GM19463 (cell line): ENCODE results near the gene CMTM1.
"Not testable (repeated sequence)": the region's sequence is repeated elsewhere in the genome, so short reads cannot be mapped to it uniquely, and the experiment has no call there.

ENCODE experiments used
- ATAC-seq: cut with Tn5 transposase; IDR thresholded peaks from one replicate; pipeline ENCODE4 v1.9.1; 2021; ENCODE audit warnings: mild to moderate bottlenecking, moderate library complexity; ENCODE audit not compliant: unreplicated experiment

CMTM1 gene

DNA sequence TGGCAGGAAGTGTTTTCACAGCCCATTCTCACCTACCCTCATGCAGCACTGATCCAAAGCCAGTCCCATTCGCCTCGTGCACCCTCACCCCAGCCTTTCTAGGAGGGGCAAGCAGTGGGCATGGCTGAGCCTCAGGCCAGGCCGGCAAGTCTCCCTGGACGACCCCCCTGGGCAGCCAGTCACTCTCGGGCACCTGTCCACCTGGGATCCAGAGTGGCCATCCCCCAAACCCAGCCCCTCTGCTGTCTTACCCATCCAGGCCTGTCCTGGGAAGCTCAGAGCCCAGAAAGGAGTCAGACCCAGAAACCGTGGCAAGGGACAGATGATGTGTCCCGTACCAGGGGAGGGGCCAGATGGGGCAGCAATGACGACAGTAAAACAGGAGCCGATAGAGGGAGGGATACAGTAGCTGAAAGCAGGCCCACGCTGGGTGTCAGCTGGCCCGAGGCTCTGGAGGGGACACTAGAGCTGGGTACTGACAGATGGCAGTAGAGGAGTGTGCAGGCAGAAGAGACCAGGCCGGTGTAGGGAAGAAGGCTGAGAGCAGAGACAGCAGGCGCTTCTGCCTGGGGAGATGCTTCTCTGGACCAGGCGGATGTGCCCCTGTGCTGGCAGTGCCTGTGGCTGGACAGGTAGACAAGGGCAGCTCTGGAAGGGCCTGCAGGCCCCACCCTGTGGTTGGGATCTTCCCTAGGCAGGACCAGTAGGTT lies 44.0 kb downstream of the CMTM1 start:
- ATAC-seq = no peak

DNA sequence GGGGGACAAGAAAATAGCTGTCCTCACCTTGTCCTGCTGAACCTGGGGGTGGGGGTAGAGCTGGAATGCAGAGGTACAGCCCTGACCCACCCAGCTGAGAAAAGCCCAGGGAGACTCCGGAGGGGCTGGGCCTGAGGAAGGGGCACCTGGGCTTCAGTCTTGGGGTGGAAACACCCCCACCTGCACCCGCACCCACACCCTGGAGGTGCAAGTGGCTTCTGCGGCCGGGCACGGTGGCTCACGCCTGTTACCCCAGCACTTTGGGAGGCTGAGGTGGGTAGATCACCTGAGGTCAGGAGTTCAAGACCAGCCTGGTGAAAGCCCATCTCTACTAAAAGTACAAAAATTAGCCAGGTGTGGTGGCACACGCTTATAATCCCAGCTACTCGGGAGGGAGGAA lies 45.7 kb downstream of the CMTM1 start:
- ATAC-seq = not testable (repeated sequence)

DNA sequence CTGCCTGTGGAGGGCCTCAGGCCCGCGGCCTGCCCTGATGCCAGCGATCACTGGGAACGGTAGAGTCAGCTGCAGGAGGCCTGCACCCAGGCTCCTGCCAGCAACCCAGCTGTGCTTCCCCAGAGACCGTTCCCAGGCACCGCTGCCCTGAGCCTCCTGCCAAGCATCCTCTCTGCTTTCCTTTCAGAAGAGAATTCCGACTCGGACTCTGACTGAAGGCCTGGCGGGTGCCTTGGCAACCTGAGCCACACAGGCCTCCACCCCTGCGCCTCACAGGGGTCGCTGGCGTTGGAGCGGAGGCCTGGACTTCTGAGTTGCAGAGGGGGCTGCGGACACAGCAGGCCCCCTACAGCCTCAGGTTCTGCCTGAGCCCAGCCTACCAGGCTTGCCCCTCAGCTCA lies 46.2 kb downstream of the CMTM1 start:
- no peak for ATAC-seq

DNA sequence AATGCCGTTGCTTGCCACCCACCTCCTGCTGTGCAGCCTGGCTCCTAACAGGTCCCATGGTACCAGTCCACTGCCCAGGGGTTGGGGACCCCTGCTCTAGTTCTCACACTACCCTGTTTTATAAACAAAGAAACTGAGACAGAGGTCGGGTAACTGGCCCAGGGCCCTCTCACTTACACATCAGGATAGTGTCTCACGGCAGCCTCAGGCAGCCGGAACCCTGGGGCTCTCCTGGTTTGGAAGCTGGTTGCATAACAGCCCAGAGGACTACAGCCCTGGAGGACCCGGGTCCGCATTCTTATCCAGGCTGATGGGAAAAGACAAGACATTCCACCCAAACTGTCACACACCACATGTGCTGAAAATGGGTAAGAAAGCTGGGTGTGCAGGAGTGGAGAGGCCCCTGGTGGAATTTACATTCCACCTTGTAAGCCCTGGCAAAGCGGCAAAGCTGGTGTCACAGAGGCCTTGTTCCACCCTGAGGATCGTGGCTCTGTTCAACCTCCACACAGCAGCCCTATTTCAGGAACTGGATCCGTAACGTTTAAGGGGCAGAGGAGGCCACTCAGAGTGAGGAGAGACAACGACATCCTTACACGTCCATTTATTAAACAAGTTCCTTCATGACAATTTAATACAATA lies 48.0 kb downstream of the CMTM1 start:
- ATAC-seq = no peak

DNA sequence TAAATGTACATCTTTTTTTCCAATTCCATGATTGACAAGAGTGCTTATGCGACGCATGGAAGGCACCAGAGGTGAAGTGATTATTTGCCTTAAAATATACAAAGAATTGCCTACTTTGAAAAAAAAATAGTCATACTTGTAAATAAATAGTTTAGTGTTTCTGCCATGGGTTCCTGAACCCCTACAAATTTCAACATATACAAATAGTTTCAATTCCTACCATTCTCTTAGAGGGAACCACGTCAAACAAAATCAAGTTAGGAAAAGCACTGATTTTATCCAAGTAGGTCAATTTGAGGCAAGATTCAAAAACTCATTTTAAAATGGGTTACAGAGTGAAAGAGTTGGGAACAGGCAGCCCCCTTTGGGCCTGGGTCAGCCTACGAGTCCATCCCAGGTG lies 49.9 kb downstream of the CMTM1 start:
- ATAC-seq = no peak

DNA sequence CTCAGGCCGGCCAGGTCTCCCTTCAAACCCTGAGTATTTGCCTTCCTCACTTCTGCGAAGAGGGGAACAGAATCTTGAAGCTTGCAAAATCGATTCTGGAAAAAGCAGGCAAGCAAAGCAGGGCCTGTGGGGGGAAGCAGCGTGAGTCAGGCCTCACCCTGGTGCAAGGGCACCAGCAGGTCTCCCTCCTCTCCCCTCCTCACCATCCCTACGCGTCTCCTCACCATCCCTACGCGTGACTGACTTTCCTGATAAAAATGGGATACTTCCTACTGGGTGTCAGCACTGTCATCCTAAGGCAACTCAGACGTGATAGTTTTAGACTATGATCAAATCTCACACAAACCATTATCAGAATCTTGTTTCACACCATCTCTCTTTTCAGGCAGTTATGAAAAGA lies 50.4 kb downstream of the CMTM1 start:
- ATAC-seq = no peak

DNA sequence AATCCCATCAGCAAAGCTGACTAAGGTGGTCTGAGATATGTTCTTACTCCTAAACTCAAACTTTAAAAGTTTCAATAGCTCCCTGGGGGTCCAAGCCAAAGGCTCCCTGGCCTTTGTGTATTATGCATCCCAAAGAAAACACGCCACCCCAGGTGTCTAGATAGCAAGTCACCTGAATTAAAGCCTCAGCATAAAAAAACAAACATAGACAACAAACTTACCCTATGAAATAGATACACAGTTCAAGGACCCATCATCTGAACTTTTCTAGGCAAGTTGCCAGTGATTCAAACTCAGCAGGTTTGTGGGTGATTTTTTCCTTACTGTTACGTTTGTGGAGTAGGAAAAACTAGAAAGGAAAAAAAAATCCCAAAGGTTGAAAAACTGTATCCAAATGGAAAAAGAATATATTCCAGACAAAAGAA lies 50.8 kb downstream of the CMTM1 start:
- ATAC-seq = no peak

DNA sequence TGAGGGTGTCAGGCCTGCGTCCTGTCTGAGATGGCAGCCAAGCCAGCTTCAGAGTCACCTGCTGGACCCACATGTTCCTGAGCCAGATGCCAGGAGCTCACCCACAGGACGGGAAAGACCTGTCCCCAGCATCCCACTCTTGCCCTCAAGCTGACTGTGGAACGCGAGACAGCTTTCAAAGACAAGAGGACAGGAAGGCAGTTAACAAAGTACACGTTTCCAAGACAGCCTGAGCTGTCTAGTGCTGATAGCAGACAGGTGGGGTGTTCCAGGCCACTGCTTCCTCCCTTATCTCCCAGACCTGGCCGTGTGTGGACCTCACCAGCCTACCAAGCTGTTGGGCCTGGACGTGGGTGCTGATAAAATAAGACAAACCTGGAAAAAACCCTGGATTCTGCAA lies 51.5 kb downstream of the CMTM1 start:
- ATAC-seq = no peak

DNA sequence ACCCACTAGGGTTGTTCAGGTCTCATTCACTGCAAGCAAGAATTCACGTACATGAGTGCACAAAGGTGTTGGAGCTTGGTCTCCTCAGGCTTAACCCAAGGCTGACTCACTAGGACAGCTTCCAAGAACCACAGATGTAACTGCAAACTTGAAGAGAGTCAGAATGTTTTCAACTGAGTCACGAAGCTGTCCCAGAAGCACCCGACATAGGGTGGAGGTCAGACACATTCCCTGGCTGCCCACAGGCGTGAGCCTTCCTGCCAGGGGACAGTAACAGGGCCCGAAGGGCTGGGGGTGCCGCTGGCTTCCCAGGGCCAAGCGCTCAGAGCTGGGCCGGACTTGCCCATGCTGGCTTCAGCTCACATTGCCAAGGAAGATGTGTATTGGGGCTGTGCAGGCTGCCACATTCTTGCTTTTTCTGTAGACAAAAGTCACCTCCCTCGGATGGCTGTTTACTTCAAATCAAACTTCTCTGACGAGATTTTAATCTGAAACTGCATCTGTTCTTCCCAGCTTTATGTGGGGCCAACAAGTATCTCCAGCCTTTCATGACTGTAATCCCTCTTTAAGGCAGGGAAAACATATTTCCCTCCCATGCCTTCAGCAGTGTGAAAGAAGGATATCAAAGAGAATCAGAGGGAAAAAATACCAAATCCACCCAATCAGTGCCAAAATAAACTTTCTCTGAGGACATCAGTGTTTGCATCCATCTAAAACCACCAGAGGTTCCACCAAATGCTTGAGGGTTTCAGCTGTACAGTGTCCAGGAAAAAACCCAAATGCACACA lies 52.5 kb downstream of the CMTM1 start:
- no peak for ATAC-seq

DNA sequence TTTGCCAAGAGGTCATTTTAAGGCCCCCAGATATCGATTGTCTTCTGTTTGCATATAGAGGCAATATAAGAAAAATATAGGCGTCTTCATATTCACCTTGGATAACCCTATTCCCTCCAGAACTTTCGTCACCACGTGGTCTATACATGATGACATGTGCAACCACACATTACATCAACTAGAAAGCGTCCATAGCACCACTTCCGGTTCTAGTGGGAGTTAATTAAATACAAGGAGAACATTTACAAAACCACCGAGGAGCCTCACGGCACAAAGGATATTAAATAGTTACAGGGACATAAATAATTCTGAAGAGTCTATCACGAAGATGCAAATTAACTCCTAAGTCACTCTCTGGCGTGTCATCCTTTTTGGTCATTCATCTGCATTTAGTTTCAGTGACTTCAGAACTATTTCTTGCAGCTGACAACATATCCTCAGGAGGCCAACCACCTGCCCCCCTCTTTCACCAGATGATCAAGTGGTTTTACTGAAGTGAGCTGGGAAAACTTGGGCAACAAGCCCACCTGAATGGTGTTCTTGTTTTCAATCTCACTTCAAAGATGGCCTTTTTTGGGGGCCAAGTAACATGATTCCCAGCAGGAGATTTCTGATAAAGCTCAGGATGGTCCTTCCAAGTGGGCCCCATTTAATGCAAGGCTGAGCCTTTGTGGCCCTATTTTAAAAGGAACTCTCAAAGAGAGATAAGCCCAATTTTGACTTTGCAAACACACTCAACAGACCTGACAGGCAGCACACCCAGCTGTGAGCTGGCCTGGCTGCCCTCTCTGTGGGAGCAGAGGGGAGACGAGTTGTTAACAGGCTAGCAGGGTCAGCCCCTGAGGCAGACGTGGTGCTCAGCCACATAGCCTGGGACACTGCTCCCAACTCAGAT lies 53.5 kb downstream of the CMTM1 start:
- ATAC-seq = no peak

DNA sequence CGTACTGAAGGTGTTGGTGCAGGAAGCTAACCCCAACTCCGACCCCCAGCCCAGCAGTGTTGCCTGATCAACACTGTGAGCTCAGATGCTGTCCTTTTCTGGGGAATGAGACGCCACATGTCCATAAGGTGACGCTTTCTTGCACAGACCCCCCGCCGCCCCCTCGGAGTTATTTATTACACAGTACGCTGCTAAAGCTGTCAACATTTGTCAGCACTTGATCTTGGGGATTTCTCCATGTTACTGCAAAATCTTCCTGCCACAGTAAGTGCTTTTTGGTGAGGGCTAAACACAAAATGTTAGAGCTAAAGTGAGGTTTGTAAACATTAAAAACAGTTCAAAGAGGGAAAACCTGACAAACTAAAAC lies 54.2 kb downstream of the CMTM1 start:
- ATAC-seq = no peak

DNA sequence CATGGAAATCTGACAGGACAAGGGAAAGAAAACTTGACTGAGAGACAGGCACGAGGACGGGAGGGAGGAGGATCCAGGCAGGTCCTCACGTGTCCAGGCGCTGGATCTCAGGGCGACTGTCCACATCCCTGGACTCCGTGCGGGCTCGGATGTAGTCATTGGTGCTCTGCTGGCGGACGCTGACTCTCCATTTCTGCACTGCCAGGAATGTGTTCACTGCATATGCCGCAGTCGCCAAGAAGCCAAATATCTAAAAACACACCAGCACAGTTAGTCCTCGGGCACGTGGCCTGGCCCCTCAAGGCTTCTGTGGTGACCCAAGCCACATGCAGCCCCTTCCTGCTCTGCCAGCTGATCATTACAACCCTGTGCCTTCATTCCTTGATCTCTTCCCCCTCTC lies 55.7 kb downstream of the CMTM1 start:
- no peak for ATAC-seq

DNA sequence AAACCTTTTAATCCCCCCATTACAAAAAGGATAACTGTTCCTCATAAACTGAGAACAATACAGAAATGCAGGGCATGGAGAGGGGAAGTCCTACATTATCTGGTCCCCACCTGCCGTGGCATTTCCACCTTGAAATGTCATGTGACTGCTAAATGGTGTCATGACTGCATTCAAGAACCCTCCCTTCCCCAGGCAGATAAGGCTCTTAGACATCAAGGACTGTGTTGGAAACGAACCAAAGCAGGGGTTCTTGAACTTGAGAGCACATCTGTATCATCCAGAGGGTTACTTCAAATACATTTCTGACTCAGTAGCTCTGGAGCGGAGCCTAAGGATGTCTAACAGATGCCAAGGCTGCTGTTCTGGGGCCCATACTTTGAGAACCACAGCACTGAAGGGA lies 56.6 kb downstream of the CMTM1 start:
- no peak for ATAC-seq

DNA sequence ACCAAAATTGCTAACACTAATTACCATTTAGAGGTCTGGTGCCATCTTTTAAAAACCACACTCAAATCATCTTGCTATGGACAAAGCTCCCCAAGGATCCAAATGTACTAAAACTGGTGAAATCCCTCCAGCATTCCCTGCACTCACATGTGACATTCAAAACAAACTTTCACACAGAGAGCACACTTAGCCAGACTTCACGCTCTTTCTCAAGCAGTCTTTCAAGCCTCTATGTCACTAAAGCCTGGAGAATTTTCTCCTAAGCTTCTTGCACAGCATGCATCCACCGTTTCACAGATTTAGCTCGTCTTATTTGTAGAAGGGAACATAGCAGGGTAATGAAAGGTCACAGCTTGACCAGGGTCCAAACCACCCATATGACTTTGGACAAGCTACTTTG lies 57.5 kb downstream of the CMTM1 start:
- no peak for ATAC-seq

DNA sequence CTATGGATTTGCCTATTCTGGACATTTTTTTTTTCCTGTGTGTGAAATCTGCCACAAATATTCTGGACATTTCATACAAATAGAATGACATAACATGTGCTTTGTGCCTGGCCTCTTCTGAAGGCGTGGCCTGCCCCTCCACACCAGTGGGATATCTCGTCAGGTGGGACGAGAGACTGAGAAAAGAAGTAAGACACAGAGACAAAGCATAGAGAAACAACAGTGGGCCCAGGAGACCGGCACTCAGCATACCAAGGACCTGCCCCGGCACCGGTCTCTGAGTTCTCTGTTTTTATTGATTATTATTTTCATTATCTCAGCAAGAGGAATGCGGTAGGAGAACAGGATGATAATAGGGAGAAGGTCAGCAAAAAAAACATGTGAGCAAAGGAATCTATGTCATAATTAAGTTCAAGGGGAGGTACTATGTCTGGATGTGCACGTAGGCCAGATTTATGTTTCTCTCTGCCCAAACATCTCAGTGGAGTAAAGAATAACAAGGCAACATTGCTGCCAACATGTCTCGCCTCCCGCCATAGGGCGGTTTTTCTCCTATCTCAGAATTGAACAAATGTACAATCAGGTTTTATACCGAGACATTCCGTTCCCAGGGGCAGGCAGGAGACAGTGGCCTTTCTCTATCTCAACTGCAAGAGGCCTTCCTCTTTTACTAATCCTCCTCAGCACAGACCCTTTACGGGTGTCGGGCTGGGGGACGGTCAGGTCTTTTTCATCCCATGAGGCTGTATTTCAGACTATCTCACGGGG lies 61.6 kb downstream of the CMTM1 start:
- not testable (repeated sequence) for ATAC-seq
